BJ (cell line): ENCODE measurements around the gene SRPRB. TPM values are rescaled to one million over a fixed set of nuclear protein-coding genes. Genes with fewer than 3 reads are reported as not detected.

ENCODE experiments used
- CTCF ChIA-PET: fragments of 350-600 bp; formaldehyde crosslinking; extraction: SDS; loops from one replicate; lab custom pipeline; 2021; ENCODE audit warnings: antibody characterized with exemption, inconsistent platforms; lab: Yijun Ruan, JAX
- POLR2A ChIA-PET: fragments of 300-600 bp; sonication (Branson Sonifier 250); formaldehyde crosslinking; extraction: SDS; loops from one replicate; lab custom pipeline; 2021; ENCODE audit warnings: antibody characterized with exemption; lab: Charles Lee
- DNase-seq: peaks from one replicate; pipeline ENCODE4 v3.0.0-alpha.2; 2011; ENCODE audit warnings: low read depth
- H3K27me3 ChIP-seq: 2 replicates; pipeline ENCODE4 v1.6.0; 2011; ENCODE audit warnings: low read length; ENCODE audit not compliant: control insufficient read depth, insufficient read depth
- H3K36me3 ChIP-seq: 2 replicates; pipeline ENCODE4 v1.5.1; 2011; ENCODE audit warnings: low read length; ENCODE audit not compliant: control insufficient read depth, insufficient read depth
- H3K4me3 ChIP-seq: 2 replicates; pipeline ENCODE4 v1.5.1; 2011; ENCODE audit warnings: low read depth, mild to moderate bottlenecking, control low read depth, low read length
- polyA plus RNA-seq: library from polyadenylated mRNA; depleted of rRNA; stranded (reverse); fragments of >200 nt; gene quantifications from 2 replicates; pipeline ENCODE4 v1.2.3, GENCODE V29; 2011
- TF ChIP-seq, protein P1 (sequence below): IDR thresholded peaks from 2 replicates; pipeline ENCODE4 v1.5.1; 2011; ENCODE audit warnings: low read depth, mild to moderate bottlenecking, control low read depth, inconsistent platforms, low read length, moderate library complexity; ENCODE audit not compliant: insufficient read depth

The SRPRB gene
- polyA plus RNA-seq, 1 experiment: 36.0 TPM

DNA sequence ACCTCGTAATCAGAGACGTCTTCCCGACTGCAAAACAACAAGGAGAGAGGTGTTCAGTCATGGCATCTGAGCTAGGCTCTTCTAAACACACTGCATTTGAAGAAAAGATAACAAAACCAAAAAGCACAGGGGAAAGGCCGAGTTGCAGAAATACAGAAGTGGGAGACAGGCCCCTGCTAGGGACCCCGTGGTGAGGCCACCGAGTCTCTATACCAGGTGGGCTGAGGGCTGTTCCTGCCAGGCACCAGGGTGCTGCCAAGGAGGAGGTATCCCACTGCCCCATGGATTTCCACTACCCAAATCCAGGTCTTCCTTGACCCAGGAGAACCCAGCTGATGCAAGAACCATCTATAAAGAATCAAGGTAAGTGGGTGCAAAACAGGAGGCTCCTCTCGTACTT is 59.0 kb downstream of the SRPRB start:
- CTCF ChIA-PET: interaction anchor here (1.5 to 2.3 kb wide), 4 partner anchors 9 to 20 kb away, joined by 3 to 7 read pairs (median 4); no protein-coding TSS in a partner anchor
- Histone ChIP-seq H3K27me3 (peaks cover 12% of the 10 kb centered on the region), H3K36me3 (no peaks in the 10 kb centered on the region), H3K4me3 (no peak overlapping the region)
- DNase-seq: no peak
- POLR2A ChIA-PET: no interaction called here
- TF ChIP-seq, protein P1, sequence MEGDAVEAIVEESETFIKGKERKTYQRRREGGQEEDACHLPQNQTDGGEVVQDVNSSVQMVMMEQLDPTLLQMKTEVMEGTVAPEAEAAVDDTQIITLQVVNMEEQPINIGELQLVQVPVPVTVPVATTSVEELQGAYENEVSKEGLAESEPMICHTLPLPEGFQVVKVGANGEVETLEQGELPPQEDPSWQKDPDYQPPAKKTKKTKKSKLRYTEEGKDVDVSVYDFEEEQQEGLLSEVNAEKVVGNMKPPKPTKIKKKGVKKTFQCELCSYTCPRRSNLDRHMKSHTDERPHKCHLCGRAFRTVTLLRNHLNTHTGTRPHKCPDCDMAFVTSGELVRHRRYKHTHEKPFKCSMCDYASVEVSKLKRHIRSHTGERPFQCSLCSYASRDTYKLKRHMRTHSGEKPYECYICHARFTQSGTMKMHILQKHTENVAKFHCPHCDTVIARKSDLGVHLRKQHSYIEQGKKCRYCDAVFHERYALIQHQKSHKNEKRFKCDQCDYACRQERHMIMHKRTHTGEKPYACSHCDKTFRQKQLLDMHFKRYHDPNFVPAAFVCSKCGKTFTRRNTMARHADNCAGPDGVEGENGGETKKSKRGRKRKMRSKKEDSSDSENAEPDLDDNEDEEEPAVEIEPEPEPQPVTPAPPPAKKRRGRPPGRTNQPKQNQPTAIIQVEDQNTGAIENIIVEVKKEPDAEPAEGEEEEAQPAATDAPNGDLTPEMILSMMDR: no peak

DNA sequence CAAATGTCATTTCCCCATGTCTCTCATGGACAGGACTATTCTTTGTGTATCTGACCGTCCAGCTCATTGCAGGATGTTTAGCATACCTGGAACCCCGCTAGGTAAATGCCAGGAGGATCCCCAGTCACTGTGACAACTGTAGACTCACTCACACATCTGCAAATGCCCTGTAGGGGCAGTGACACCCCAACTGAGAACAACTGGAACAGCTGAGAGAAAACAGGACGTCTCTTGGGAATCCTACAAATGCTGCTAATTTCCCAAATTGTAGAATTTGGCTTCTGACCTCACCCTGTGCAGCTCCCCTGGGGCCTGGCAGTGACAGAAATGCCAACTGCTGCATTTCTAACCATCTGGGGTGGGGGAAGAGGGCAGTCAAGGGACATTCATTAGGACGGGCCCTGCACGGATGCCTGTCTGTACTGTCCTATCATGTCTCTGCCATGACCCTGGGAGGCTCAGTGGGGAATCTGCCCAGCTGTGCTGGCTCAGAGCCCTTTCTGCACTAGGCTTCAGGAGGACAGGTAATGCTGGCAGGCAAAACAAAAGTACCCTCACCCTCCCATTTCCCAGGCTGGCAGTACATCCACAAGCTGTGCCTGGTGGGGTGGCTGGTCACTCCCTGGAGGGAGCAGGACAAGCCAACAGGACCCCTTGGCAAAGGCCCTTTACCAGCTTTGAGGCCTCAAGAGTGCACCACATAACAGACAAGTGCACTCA is 59.7 kb downstream of the SRPRB start:
- CTCF ChIA-PET: interaction anchor here (1.7 to 2.3 kb wide), 3 partner anchors 10 to 19 kb away, joined by 3 to 7 read pairs (median 5); no protein-coding TSS in a partner anchor
- no peak for DNase-seq
- Histone ChIP-seq H3K27me3 (peaks cover 12% of the 10 kb centered on the region), H3K36me3 (no peaks in the 10 kb centered on the region), H3K4me3 (no peak overlapping the region)
- TF ChIP-seq, protein P1: no peak
- POLR2A ChIA-PET: no interaction called here

DNA sequence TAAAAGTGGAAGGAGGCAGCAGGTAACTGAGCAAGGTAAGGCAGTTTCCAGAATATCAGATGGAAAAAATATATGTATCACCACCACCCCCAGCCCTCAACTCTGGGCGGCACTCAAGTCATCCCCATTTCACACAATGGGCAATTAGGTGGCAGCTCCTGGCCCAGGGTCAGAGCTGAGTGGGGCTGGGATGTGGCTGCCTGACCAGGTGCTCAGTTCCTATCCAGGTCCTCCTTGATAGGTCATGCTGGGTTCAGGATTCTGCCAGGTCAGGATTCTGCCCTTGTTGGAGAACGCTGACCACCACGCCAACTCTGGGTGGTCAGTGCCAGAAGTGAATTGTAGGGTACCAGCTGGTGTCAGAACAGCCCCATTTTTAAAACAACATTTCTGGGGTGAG is 60.5 kb downstream of the SRPRB start:
- TF ChIP-seq, protein P1: no peak
- no peak for DNase-seq
- Histone ChIP-seq H3K36me3 (no peaks in the 10 kb centered on the region), H3K27me3 (peaks cover 14% of the 10 kb centered on the region), H3K4me3 (no peak overlapping the region)
- CTCF ChIA-PET: interaction anchor here (1.1 to 2.3 kb wide), 3 partner anchors 11 to 18 kb away, joined by 3 to 7 read pairs (median 4); no protein-coding TSS in a partner anchor
- POLR2A ChIA-PET: no interaction called here

DNA sequence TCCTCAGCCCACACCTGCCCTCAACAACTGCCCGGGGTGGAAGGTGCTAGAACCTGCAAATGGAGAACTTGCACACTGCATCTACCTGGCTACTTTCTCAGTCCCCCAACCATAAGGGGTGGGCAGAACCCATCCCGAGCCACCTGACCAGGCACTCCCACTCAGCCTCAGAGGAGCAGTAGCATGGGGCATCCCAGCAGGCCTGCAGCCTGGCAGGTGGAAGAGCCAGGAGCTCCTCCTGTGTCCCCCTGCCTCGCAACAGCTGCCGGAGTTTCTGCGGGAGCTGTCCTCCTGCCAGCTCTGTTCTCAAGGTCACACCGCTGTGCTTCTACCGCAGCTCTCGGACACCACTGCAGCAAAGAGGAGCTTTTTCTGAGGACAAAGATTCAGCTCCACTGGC is 62.6 kb downstream of the SRPRB start:
- peaks cover 17% of the 10 kb centered on the region for H3K27me3 ChIP-seq
- CTCF ChIA-PET: no interaction called here
- TF ChIP-seq, protein P1: no peak

DNA sequence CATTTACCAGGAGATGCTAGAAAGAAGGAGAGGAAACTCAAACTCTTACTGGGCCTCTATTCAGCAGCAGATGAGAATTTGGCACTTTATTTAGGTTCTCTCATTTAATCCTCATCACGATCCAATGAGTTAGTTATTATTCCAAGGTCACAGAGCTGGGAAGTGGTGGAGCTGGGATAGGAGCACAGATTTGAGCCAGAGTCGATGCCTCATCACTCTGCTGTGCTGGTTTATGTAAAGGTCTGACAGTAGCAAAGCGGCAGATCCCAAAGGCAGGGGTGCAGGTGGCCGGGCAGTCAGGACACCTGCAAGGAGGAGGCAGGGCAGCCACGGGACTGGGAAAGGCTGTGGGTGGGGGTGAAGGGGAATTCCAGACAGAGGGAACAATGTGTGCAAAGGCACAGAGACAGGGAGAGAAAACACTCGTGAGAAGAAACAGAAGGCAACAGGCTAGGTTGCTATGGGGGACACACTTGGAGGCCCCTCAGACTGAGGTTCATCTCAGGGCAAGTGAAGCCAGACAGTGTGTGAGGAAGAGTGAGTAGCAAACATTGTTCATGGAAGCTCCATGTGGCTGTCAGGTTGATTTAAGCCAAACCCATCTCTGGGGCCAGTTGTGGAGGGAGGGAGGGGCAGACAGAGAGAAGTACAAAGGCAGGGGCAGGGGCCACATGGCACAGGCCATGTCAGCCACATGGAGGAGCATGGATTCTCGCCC is 63.3 kb downstream of the SRPRB start:
- CTCF ChIA-PET: interaction anchor here (0.5 kb wide), 1 partner anchor 240 kb away, joined by 3 read pairs; no protein-coding TSS in a partner anchor
- Histone ChIP-seq H3K27me3 (peaks cover 17% of the 10 kb centered on the region), H3K36me3 (no peaks in the 10 kb centered on the region), H3K4me3 (no peak overlapping the region)
- TF ChIP-seq, protein P1: no peak
- POLR2A ChIA-PET: no interaction called here
- no peak for DNase-seq

More for the DNA sequence above, 62.6 kb downstream of the SRPRB start:
- no peak for DNase-seq
- POLR2A ChIA-PET: interaction anchor here (0.6 kb wide), 1 partner anchor 84 kb away, joined by 3 read pairs; no protein-coding TSS in a partner anchor
- H3K4me3 ChIP-seq: no peak overlapping the region
- H3K36me3 ChIP-seq: no peaks in the 10 kb centered on the region
